Measurements from ENCODE around the gene FNDC3B.

DNA sequence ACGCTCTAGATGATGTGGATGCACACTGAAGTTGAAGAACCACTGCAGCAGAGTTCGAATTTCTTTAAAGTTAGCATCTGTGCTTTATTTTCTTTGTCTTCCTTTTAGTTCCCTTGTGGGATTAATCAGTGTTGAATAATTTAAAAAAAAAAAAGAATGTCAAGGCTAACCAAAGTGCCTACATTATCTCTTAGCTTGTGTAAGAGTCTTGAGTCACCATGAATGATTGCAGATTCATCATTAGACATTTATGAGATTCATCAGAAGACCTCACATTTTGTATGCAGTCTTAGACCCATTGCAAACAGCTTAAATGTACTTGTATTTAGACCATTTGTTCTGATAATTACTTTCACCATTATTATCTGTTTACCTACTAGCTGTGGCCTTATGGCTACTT, 182.2 kb downstream of the FNDC3B start:
- no peak for TF ChIP-seq EZH2phosphoT487 (IDR thresholded peaks at IDR 0.05; ENCODE audit: borderline replicate concordance)
- TF ChIP-seq, protein P1, sequence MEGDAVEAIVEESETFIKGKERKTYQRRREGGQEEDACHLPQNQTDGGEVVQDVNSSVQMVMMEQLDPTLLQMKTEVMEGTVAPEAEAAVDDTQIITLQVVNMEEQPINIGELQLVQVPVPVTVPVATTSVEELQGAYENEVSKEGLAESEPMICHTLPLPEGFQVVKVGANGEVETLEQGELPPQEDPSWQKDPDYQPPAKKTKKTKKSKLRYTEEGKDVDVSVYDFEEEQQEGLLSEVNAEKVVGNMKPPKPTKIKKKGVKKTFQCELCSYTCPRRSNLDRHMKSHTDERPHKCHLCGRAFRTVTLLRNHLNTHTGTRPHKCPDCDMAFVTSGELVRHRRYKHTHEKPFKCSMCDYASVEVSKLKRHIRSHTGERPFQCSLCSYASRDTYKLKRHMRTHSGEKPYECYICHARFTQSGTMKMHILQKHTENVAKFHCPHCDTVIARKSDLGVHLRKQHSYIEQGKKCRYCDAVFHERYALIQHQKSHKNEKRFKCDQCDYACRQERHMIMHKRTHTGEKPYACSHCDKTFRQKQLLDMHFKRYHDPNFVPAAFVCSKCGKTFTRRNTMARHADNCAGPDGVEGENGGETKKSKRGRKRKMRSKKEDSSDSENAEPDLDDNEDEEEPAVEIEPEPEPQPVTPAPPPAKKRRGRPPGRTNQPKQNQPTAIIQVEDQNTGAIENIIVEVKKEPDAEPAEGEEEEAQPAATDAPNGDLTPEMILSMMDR (conservative IDR thresholded peaks at IDR 0.05; ENCODE audit: low read length): no peak

Measured in Loucy (cell line).